GM23338 (cell line): Measurements from ENCODE around the gene ZPR1. TPM values are rescaled to one million over a fixed set of nuclear protein-coding genes. Genes with fewer than 3 reads are reported as not detected.

Experiments
- ATAC-seq: fragments of 200-7000 bp; cut with Tn5 transposase; 3 replicates; pipeline ENCODE4 v1.9.1; 2020
- DNase-seq: peaks from one replicate; pipeline ENCODE4 v3.0.0-alpha.2; 2015; ENCODE audit warnings: low spot score
- H2AFZ ChIP-seq: fragments of 200-600 bp; sonication (generic); 2 replicates; pipeline ENCODE4 v1.8.0; 2016; ENCODE audit warnings: antibody characterized with exemption, mild to moderate bottlenecking, moderate library complexity
- H3F3A ChIP-seq: fragments of 200-600 bp; sonication (generic); replicated peaks from 2 replicates; pipeline ENCODE4 v1.8.0; 2017; ENCODE audit warnings: antibody characterized with exemption, mixed run types, low read depth
- H3K27ac ChIP-seq: fragments of 200-600 bp; sonication (generic); 2 replicates; pipeline ENCODE4 v1.6.1; 2016; ENCODE audit warnings: low read depth
- H3K27me3 ChIP-seq: fragments of 200-600 bp; sonication (generic); 2 replicates; pipeline ENCODE4 v1.8.0; 2016; ENCODE audit warnings: mild to moderate bottlenecking, mixed run types, moderate library complexity; ENCODE audit not compliant: insufficient read depth
- H3K36me3 ChIP-seq: fragments of 200-600 bp; sonication (generic); 2 replicates; pipeline ENCODE4 v1.8.0; 2016; ENCODE audit warnings: mild to moderate bottlenecking; ENCODE audit not compliant: insufficient read depth
- H3K4me1 ChIP-seq: fragments of 200-600 bp; sonication (generic); 2 replicates; pipeline ENCODE4 v1.8.0; 2016; ENCODE audit warnings: mild to moderate bottlenecking, moderate library complexity; ENCODE audit not compliant: insufficient read depth
- H3K4me2 ChIP-seq: fragments of 200-600 bp; sonication (generic); 2 replicates; pipeline ENCODE4 v1.7.1; 2017; ENCODE audit warnings: mixed run types
- H3K4me3 ChIP-seq: fragments of 200-600 bp; sonication (generic); 2 replicates; pipeline ENCODE4 v1.6.1; 2016; ENCODE audit warnings: mixed run types
- H3K79me2 ChIP-seq: fragments of 200-600 bp; sonication (generic); replicated peaks from 2 replicates; pipeline ENCODE4 v1.8.0; 2017; ENCODE audit warnings: mild to moderate bottlenecking; ENCODE audit not compliant: insufficient read depth
- H3K9me2 ChIP-seq: fragments of 200-600 bp; sonication (generic); 2 replicates; pipeline ENCODE4 v1.8.0; 2017; ENCODE audit not compliant: insufficient read depth
- H4K20me1 ChIP-seq: fragments of 200-600 bp; sonication (generic); replicated peaks from 2 replicates; pipeline ENCODE4 v1.8.0; 2017; ENCODE audit warnings: mild to moderate bottlenecking; ENCODE audit not compliant: insufficient read depth
- H3K27ac Mint-ChIP-seq: 2 replicates; pipeline ENCODE4 v1.8.0; 2020; ENCODE audit warnings: inconsistent platforms, mild to moderate bottlenecking, moderate library complexity, mixed read lengths
- H3K27me3 Mint-ChIP-seq: 3 replicates; pipeline ENCODE4 v1.8.0; 2022; ENCODE audit warnings: low read depth, mild to moderate bottlenecking, moderate library complexity, mixed read lengths, inconsistent platforms; ENCODE audit not compliant: insufficient read depth, poor library complexity
- H3K36me3 Mint-ChIP-seq: 3 replicates; pipeline ENCODE4 v1.8.0; 2021; ENCODE audit warnings: low read depth, mild to moderate bottlenecking, inconsistent platforms, moderate library complexity, mixed read lengths
- H3K4me1 Mint-ChIP-seq: 3 replicates; pipeline ENCODE4 v1.8.0; 2020; ENCODE audit warnings: mild to moderate bottlenecking, inconsistent platforms, mixed read lengths
- H3K4me3 Mint-ChIP-seq: 3 replicates; pipeline ENCODE4 v1.8.0; 2021; ENCODE audit warnings: moderate library complexity, mild to moderate bottlenecking, inconsistent platforms, mixed read lengths
- H3K9me3 Mint-ChIP-seq: 3 replicates; pipeline ENCODE4 v1.8.0; 2020; ENCODE audit warnings: moderate library complexity, mild to moderate bottlenecking, inconsistent platforms, mixed read lengths
- CREB1 ChIP-seq: fragments of 250-450 bp; sonication (Bioruptor Pico); IDR thresholded peaks from 2 replicates; pipeline ENCODE4 v1.5.0; 2020; ENCODE audit warnings: low read depth, mild to moderate bottlenecking, moderate library complexity
- EZH2 ChIP-seq: fragments of 200-600 bp; sonication (generic); IDR thresholded peaks from one replicate; pipeline ENCODE4 v1.8.0; 2017; ENCODE audit warnings: antibody characterized with exemption, mild to moderate bottlenecking, low read depth; ENCODE audit not compliant: unreplicated experiment
- EZH2phosphoT487 ChIP-seq: fragments of 200-600 bp; sonication (generic); IDR thresholded peaks from one replicate; pipeline ENCODE4 v1.8.1; 2018; ENCODE audit warnings: antibody characterized with exemption; ENCODE audit not compliant: unreplicated experiment
- NANOG ChIP-seq: IDR thresholded peaks from 2 replicates; pipeline ENCODE4 v1.6.1; 2016; ENCODE audit warnings: antibody characterized with exemption, borderline replicate concordance
- STAT1 ChIP-seq: IDR thresholded peaks from one replicate; pipeline ENCODE4 v1.6.1; 2016; ENCODE audit warnings: antibody characterized with exemption; ENCODE audit not compliant: unreplicated experiment
- ZNF331 ChIP-seq: fragments of 250-450 bp; sonication (Bioruptor Pico); IDR thresholded peaks from 2 replicates; pipeline ENCODE4 v1.5.0; 2020; ENCODE audit warnings: low read depth, mild to moderate bottlenecking, moderate library complexity
- polyA plus RNA-seq: library from polyadenylated mRNA; unstranded; fragments of >200 nt; fragmentation: Nextera tagmentation; extraction: Ambion mirVana; gene quantifications from 2 replicates; pipeline ENCODE4 v1.2.1, GENCODE V29; 2016
- total RNA-seq: library from RNA; depleted of rRNA; stranded (reverse); fragments of >200 nt; shearing (Covaris generic); gene quantifications from 2 replicates; pipeline ENCODE4 v1.2.3, GENCODE V29; 2014
- TF ChIP-seq, protein P1 (sequence below): IDR thresholded peaks from one replicate; pipeline ENCODE4 v1.6.1; 2018; ENCODE audit warnings: antibody characterized with exemption; ENCODE audit not compliant: unreplicated experiment
- TF ChIP-seq, protein P2 (sequence below), 2 experiments: fragments of 200-600 bp in 1 of 2; sonication (generic) in 1 of 2; conservative IDR thresholded peaks; 2 replicates each; pipeline versions ENCODE4 v1.5.1 to v1.6.1; 2016 to 2017; ENCODE audit warnings: antibody characterized with exemption in 2 of 2, low read depth in 2 of 2, mild to moderate bottlenecking in 2 of 2, moderate library complexity in 1 of 2
- TF ChIP-seq, protein P3 (sequence below): IDR thresholded peaks from 2 replicates; pipeline ENCODE4 v1.6.1; 2016; ENCODE audit warnings: antibody characterized with exemption

ZPR1 gene
- total and polyA plus RNA-seq, 2 experiments from 2014 or later, result 55.4 to 96.7 TPM

DNA sequence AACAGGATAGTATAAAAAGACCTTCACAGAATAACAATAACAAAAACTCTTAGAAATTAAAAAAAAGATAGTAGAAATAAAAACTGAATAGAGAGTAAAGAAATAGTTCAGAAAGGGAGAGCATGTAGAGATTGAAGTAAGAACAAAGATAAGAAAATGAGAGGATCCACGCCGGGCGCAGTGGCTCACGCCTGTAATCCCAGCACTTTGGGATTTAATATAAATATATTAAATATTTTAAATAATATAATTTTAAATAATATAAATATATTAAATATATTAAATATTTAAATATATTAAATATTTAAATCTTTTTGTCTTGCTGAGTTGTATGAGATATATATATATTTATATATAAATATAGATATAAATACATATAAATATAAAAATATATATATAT lies 24.3 kb upstream of the ZPR1 start (continued):
- TF ChIP-seq, protein P1, sequence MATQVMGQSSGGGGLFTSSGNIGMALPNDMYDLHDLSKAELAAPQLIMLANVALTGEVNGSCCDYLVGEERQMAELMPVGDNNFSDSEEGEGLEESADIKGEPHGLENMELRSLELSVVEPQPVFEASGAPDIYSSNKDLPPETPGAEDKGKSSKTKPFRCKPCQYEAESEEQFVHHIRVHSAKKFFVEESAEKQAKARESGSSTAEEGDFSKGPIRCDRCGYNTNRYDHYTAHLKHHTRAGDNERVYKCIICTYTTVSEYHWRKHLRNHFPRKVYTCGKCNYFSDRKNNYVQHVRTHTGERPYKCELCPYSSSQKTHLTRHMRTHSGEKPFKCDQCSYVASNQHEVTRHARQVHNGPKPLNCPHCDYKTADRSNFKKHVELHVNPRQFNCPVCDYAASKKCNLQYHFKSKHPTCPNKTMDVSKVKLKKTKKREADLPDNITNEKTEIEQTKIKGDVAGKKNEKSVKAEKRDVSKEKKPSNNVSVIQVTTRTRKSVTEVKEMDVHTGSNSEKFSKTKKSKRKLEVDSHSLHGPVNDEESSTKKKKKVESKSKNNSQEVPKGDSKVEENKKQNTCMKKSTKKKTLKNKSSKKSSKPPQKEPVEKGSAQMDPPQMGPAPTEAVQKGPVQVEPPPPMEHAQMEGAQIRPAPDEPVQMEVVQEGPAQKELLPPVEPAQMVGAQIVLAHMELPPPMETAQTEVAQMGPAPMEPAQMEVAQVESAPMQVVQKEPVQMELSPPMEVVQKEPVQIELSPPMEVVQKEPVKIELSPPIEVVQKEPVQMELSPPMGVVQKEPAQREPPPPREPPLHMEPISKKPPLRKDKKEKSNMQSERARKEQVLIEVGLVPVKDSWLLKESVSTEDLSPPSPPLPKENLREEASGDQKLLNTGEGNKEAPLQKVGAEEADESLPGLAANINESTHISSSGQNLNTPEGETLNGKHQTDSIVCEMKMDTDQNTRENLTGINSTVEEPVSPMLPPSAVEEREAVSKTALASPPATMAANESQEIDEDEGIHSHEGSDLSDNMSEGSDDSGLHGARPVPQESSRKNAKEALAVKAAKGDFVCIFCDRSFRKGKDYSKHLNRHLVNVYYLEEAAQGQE, result no peak
- TF ChIP-seq, protein P2, sequence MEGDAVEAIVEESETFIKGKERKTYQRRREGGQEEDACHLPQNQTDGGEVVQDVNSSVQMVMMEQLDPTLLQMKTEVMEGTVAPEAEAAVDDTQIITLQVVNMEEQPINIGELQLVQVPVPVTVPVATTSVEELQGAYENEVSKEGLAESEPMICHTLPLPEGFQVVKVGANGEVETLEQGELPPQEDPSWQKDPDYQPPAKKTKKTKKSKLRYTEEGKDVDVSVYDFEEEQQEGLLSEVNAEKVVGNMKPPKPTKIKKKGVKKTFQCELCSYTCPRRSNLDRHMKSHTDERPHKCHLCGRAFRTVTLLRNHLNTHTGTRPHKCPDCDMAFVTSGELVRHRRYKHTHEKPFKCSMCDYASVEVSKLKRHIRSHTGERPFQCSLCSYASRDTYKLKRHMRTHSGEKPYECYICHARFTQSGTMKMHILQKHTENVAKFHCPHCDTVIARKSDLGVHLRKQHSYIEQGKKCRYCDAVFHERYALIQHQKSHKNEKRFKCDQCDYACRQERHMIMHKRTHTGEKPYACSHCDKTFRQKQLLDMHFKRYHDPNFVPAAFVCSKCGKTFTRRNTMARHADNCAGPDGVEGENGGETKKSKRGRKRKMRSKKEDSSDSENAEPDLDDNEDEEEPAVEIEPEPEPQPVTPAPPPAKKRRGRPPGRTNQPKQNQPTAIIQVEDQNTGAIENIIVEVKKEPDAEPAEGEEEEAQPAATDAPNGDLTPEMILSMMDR (conservative IDR thresholded peaks at IDR 0.05; ENCODE audit: low read depth in 2 of 2), result no peak
- TF ChIP-seq, protein P3, sequence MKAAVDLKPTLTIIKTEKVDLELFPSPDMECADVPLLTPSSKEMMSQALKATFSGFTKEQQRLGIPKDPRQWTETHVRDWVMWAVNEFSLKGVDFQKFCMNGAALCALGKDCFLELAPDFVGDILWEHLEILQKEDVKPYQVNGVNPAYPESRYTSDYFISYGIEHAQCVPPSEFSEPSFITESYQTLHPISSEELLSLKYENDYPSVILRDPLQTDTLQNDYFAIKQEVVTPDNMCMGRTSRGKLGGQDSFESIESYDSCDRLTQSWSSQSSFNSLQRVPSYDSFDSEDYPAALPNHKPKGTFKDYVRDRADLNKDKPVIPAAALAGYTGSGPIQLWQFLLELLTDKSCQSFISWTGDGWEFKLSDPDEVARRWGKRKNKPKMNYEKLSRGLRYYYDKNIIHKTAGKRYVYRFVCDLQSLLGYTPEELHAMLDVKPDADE, result no peak

DNA sequence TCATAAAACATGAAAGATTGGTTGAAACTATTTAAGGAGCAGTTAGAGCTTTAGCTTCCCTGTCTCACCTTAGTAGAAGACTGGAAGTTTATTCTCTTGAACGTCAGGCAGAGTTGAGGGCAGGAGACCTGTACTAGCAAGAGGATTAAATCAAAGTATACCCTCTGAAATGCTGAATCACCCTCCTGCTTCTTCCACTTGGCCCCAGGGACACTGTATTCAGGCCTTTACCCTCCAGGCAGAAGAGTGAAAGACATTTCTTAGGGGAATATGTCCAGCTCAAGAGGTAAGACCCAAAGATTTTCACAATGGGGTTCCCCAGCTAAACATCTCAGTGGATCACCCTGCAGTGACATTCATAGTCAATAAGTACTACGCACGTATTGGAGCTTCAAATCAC lies 23.4 kb upstream of the ZPR1 start:
- H3K9me2 ChIP-seq, result no peaks in the 10 kb centered on the region
- H3K27ac Mint-ChIP-seq, result no peak overlapping the region
- H3K27me3 Mint-ChIP-seq, result peaks cover under 1% of the 10 kb centered on the region
- ATAC-seq (no peak), DNase-seq (no peak)
- no peaks in the 10 kb centered on the region for H3K36me3 ChIP-seq
- no peak overlapping the region for H3K4me3 ChIP-seq
- H3K4me1 ChIP-seq, result no peaks in the 10 kb centered on the region
- H4K20me1 ChIP-seq, result no peaks in the 10 kb centered on the region
- H3K4me1 Mint-ChIP-seq, result no peaks in the 10 kb centered on the region; the same call in 2 of the 3 replicates
- no peaks in the 10 kb centered on the region for H3K9me3 Mint-ChIP-seq
- H3K27me3 ChIP-seq, result no peaks in the 10 kb centered on the region
- no peak overlapping the region for H3K27ac ChIP-seq
- no peak overlapping the region for H2AFZ ChIP-seq
- no peaks in the 10 kb centered on the region for H3K79me2 ChIP-seq
- H3K4me2 ChIP-seq, result no peak overlapping the region
- H3K4me3 Mint-ChIP-seq, result no peak overlapping the region
- TF ChIP-seq, protein P2 (conservative IDR thresholded peaks at IDR 0.05; ENCODE audit: low read depth in 2 of 2), result no peak
- no peak for TF ChIP-seq STAT1
- TF ChIP-seq EZH2, result no peak
- no peak for TF ChIP-seq EZH2phosphoT487
- TF ChIP-seq CREB1, result no peak
- TF ChIP-seq ZNF331 (CRISPR knock-in tag), result no peak
- no peak for TF ChIP-seq NANOG
- no peaks in the 10 kb centered on the region for H3K36me3 Mint-ChIP-seq
- no peaks in the 10 kb centered on the region for H3F3A ChIP-seq
